Body of pancreas (tissue), 4 donors: Measurements from ENCODE around the gene CES5A. TPM values are rescaled to one million over a fixed set of nuclear protein-coding genes. Genes with fewer than 3 reads are reported as not detected.

Source experiments
- ATAC-seq: fragments of 150-250 bp; one replicate; pipeline ENCODE4 v1.9.1; 2016
- DNase-seq, 4 donors: peaks; one replicate each; pipeline ENCODE4 v3.0.0-alpha.2; 2019
- H3K27ac ChIP-seq, 4 donors: fragments of 200-600 bp; sonication (generic); 1 replicate in 3 of 4; 2 replicates in 1 of 4; pipeline versions ENCODE4 v1.5.1 to v1.6.1; 2016 to 2019; ENCODE audit warnings: mild to moderate bottlenecking in 1 of 4, mixed read lengths in 1 of 4, moderate library complexity in 1 of 4
- H3K27me3 ChIP-seq, 2 donors: fragments of 200-600 bp; sonication (generic); one replicate each; pipeline ENCODE4 v1.6.0; 2016; ENCODE audit warnings: mild to moderate bottlenecking in 1 of 2
- H3K36me3 ChIP-seq, 2 donors: fragments of 200-600 bp; sonication (generic); replicated peaks in 1 of 2; 2 replicates each; pipeline ENCODE4 v1.5.1; 2016; ENCODE audit warnings: low read depth in 2 of 2; ENCODE audit not compliant: insufficient read depth in 1 of 2
- H3K4me1 ChIP-seq: fragments of 200-600 bp; sonication (generic); one replicate; pipeline ENCODE4 v1.6.0; 2016
- H3K4me3 ChIP-seq, 2 donors: fragments of 200-600 bp; sonication (generic); 1 replicate in 1 of 2; 2 replicates in 1 of 2; pipeline ENCODE4 v1.5.1; 2016 to 2019
- H3K9me3 ChIP-seq, 3 donors: fragments of 200-600 bp; sonication (generic); 1 replicate in 2 of 3; 2 replicates in 1 of 3; pipeline ENCODE4 v1.5.1; 2016
- POLR2A ChIP-seq, 3 donors: fragments of 450-650 bp; IDR thresholded peaks; one replicate each; pipeline ENCODE4 v1.6.1; 2016; ENCODE audit warnings: antibody characterized with exemption in 3 of 3, mild to moderate bottlenecking in 2 of 3
- WGBS, 2 donors: methylation state at CpG; one replicate each; pipeline ENCODE4 v1.1.5; 2017; 5-methylcytosine and 5-hydroxymethylcytosine counted together
- intact Hi-C: fragments of 100-400 bp; cut with DNase I; formaldehyde crosslinking; loops from one replicate; pipeline ENCODE4 v1.15.1; 2023
- total RNA-seq, 2 donors: library from RNA; depleted of rRNA; stranded (reverse); fragments of >200 nt; gene quantifications; one replicate each; pipeline ENCODE4 v1.1.0, GENCODE V29; 2016
- TF ChIP-seq, protein P1 (sequence below), 7 experiments: fragments of 450-650 bp in 4 of 7; fragments of 200-600 bp in 3 of 7; sonication (generic) in 3 of 7; IDR thresholded peaks; one replicate each; pipeline ENCODE4 v1.5.1; 2016 to 2019; ENCODE audit warnings: antibody characterized with exemption in 7 of 7

The CES5A gene, protein sequence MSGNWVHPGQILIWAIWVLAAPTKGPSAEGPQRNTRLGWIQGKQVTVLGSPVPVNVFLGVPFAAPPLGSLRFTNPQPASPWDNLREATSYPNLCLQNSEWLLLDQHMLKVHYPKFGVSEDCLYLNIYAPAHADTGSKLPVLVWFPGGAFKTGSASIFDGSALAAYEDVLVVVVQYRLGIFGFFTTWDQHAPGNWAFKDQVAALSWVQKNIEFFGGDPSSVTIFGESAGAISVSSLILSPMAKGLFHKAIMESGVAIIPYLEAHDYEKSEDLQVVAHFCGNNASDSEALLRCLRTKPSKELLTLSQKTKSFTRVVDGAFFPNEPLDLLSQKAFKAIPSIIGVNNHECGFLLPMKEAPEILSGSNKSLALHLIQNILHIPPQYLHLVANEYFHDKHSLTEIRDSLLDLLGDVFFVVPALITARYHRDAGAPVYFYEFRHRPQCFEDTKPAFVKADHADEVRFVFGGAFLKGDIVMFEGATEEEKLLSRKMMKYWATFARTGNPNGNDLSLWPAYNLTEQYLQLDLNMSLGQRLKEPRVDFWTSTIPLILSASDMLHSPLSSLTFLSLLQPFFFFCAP
- total RNA-seq: not detected

DNA sequence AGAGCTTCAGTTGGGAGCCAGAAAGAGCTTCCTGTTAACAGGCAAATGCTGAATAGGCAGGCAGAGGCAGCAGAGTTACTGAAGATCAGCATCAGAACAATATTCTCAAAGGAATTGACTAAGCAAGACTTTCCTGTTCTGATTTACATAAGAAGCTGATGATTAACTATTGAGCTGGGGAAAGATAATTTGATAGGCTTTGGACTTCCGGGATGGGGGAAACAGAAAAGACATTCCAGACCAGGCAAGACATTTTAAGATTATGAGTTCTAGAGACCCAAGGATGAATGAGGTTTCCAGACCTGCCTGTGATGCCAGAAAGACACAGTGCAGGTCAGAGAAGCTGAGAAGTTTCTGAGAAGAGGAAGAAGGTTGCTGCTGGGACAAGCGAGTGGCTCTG, at the start of gene CES5A:
TSS of gene CES5A (minus strand) at position 101 of the 400 bp plus-strand sequence. CDS start 152 bp downstream, outside the sequence.
- Histone ChIP-seq H3K27me3 (no peaks in the 10 kb centered on the region), H3K36me3 (no peaks in the 10 kb centered on the region), H3K27ac (no peak within 1 kb of the TSS), H3K9me3 (no peaks in the 10 kb centered on the region), H3K4me3 (no peak within 1 kb of the TSS), H3K4me1 (no peaks in the 10 kb centered on the region)
- 39 to 41% methylated on average over 2 of the region's 2 CpGs for WGBS, 2 donors
- intact Hi-C loops: no loop called here
- no peak for TF ChIP-seq POLR2A (IDR thresholded peaks at IDR 0.05)
- TF ChIP-seq, protein P1, sequence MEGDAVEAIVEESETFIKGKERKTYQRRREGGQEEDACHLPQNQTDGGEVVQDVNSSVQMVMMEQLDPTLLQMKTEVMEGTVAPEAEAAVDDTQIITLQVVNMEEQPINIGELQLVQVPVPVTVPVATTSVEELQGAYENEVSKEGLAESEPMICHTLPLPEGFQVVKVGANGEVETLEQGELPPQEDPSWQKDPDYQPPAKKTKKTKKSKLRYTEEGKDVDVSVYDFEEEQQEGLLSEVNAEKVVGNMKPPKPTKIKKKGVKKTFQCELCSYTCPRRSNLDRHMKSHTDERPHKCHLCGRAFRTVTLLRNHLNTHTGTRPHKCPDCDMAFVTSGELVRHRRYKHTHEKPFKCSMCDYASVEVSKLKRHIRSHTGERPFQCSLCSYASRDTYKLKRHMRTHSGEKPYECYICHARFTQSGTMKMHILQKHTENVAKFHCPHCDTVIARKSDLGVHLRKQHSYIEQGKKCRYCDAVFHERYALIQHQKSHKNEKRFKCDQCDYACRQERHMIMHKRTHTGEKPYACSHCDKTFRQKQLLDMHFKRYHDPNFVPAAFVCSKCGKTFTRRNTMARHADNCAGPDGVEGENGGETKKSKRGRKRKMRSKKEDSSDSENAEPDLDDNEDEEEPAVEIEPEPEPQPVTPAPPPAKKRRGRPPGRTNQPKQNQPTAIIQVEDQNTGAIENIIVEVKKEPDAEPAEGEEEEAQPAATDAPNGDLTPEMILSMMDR (IDR thresholded peaks at IDR 0.05): no peak
- no peak for DNase-seq
- no peak for ATAC-seq

DNA sequence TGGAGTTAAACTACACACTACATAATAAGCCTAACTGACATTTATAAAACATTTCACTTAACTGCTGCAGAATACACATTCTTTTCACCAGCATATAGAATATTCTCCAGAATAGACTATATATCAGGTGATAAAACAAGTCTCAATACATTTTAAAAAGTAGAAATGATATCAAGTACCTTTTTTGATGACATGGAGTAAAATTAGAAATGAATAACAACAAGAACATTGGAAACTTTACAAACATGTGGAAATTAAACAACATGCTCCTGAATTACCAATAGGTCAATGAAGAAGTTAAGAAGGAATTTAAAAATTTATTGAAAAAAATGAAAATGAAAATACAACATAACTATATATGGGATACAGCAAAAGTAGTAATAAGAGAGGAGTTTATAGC, 47.5 kb upstream of the CES5A start:
- no peak for ATAC-seq
- no peaks in the 10 kb centered on the region for H3K36me3 ChIP-seq
- intact Hi-C loops: no loop called here

DNA sequence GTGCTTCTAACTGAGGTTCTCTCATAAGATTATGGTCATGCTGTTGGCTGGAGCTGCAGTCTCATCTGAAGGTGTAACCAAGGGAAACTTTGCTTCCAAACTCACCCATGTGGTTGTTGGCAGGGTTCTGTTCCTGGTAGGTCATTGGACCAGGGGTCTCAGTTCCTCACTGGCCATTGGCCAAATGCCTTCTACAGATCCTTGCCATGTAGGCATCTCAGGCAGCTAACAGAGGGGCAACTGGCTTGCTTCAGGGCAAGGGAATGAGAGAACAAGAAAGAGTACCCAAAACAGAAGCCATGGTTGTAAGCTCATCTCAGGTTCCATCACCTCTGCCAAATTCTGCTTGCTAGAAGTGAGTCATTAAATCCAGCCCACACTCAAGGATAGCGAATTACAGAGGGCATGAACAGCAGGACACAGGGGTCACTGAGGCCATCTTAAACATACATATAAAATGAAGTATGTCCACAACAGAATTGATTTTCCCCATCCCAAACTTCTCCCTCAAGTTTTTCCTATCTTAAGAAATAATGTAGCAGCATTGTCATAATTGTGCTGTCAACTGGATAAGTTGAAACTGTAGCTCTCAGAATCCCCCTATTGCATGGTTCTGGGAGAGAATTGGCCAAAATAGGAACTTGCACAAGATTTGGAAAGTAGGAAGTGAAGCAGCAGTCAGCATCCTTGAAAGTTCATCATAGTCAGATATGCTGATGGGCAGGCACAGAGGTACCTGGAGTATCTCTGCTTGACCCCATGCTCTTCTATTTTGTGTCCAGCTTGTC, 42.4 kb upstream of the CES5A start:
- intact Hi-C loops: no loop called here

More for the DNA sequence above, 47.5 kb upstream of the CES5A start:
- Histone ChIP-seq H3K9me3 (peaks cover 0 to 6% (median 0%) of the 10 kb centered on the region in 3 donors), H3K4me3 (no peak overlapping the region), H3K27ac (no peak overlapping the region), H3K27me3 (no peaks in the 10 kb centered on the region), H3K4me1 (no peaks in the 10 kb centered on the region)
- no peak for DNase-seq
- TF ChIP-seq, protein P1 (IDR thresholded peaks at IDR 0.05): no peak
- no peak for TF ChIP-seq POLR2A (IDR thresholded peaks at IDR 0.05)

DNA sequence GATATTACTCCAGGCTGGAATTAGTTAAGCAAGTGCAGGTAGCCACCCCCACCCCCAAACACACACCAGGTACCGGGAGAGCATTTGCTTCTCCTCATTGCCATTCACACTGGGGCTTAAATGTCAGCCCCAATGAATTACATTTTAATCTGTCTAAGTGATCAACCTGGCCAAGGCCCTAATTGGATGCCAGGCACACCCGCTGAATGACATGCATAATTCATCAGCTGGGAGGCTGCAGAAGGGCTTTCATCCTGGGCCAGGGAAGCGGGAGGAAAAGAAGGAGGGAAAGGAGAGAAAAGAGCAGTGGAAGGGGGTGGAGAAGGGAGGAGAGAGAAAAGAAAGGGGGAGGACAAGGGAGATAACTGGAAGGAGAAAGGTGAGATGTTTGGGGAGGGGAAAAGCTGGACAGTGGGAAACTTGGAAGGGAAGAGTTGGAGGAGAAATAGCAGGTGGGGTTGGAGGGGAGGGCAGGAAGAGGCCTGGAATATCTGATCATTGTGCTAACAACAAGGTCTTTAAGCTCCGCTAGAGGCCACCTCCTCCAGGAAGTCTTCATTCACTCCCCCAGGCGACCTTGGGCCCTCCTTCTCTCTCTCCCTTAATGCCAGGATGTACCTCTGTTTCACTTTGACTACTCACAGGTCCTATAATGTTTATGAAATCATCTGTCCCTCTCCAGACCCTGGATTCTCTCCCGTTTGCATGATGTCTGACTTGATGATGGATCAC, 40.1 kb upstream of the CES5A start:
- intact Hi-C loops: no loop called here
- TF ChIP-seq, protein P1 (IDR thresholded peaks at IDR 0.05): no peak
- TF ChIP-seq POLR2A (IDR thresholded peaks at IDR 0.05): no peak
- H3K9me3 ChIP-seq: peaks cover 0 to 3% (median 0%) of the 10 kb centered on the region in 3 donors
- no peak overlapping the region for H3K4me3 ChIP-seq
- DNase-seq (no peak), ATAC-seq (no peak)
- WGBS, 2 donors: 57 to 61% methylated on average over 6 of the region's 6 CpGs
- H3K36me3 ChIP-seq: no peaks in the 10 kb centered on the region
- no peaks in the 10 kb centered on the region for H3K27me3 ChIP-seq
- no peaks in the 10 kb centered on the region for H3K4me1 ChIP-seq
- no peak overlapping the region for H3K27ac ChIP-seq

More for the DNA sequence above, 42.4 kb upstream of the CES5A start:
- peaks cover 0 to 6% (median 0%) of the 10 kb centered on the region in 3 donors for H3K9me3 ChIP-seq
- no peak overlapping the region for H3K27ac ChIP-seq
- ATAC-seq (no peak), DNase-seq (no peak)
- H3K27me3 ChIP-seq: no peaks in the 10 kb centered on the region
- H3K4me3 ChIP-seq: no peak overlapping the region
- TF ChIP-seq, protein P1 (IDR thresholded peaks at IDR 0.05): no peak
- TF ChIP-seq POLR2A (IDR thresholded peaks at IDR 0.05): no peak
- no peaks in the 10 kb centered on the region for H3K36me3 ChIP-seq
- H3K4me1 ChIP-seq: no peaks in the 10 kb centered on the region
- 43 to 65% methylated on average over 1 of the region's 1 CpG for WGBS, 2 donors
